WTC11 (cell line): ENCODE results near the gene WDR7. TPM values are rescaled to one million over a fixed set of nuclear protein-coding genes. Genes with fewer than 3 reads are reported as not detected.

Experiments
- ATAC-seq: fragments of 200-7000 bp; cut with Tn5 transposase; 2 replicates; pipeline ENCODE4 v1.10.0; 2021; ENCODE audit warnings: mild to moderate bottlenecking, moderate library complexity
- CTCF ChIA-PET: fragments of 300-600 bp; sonication (Branson Sonifier 250); formaldehyde crosslinking; loops from one replicate; lab custom pipeline; 2021; ENCODE audit warnings: antibody characterized with exemption; lab: Charles Lee
- POLR2A ChIA-PET: fragments of 350-600 bp; sonication (Branson Sonifier 250); formaldehyde crosslinking; loops from one replicate; lab custom pipeline; 2021; ENCODE audit warnings: antibody characterized with exemption; lab: Charles Lee
- DNase-seq: peaks from one replicate; pipeline ENCODE4 v3.0.0; 2021; ENCODE audit warnings: low spot score
- H3K27ac Mint-ChIP-seq: 2 replicates; pipeline ENCODE4 v1.8.0; 2021; ENCODE audit warnings: mixed read lengths
- H3K27me3 Mint-ChIP-seq: 2 replicates; pipeline ENCODE4 v1.8.0; 2021; ENCODE audit warnings: low read depth, mild to moderate bottlenecking, moderate library complexity, mixed read lengths
- H3K36me3 Mint-ChIP-seq: 2 replicates; pipeline ENCODE4 v1.8.0; 2021; ENCODE audit warnings: mixed read lengths
- H3K4me1 Mint-ChIP-seq: 2 replicates; pipeline ENCODE4 v1.8.0; 2022; ENCODE audit warnings: mixed read lengths
- H3K4me3 Mint-ChIP-seq: 2 replicates; pipeline ENCODE4 v1.8.0; 2021; ENCODE audit warnings: mild to moderate bottlenecking, moderate library complexity, mixed read lengths
- H3K9me3 Mint-ChIP-seq: 2 replicates; pipeline ENCODE4 v1.8.0; 2021; ENCODE audit warnings: mixed read lengths
- EMX1 ChIP-seq: fragments of 250-450 bp; sonication (Bioruptor Pico); IDR thresholded peaks from 2 replicates; pipeline ENCODE4 v1.8.0; 2021; ENCODE audit warnings: mild to moderate bottlenecking
- ETV6 ChIP-seq: sonication (generic); formaldehyde crosslinking; IDR thresholded peaks from 2 replicates; pipeline ENCODE4 v1.8.1; 2022; ENCODE audit warnings: mild to moderate bottlenecking, missing genetic modification reagents
- FOXJ3 ChIP-seq: sonication (generic); formaldehyde crosslinking; IDR thresholded peaks from 2 replicates; pipeline ENCODE4 v1.9.0; 2021; ENCODE audit warnings: missing genetic modification reagents, mild to moderate bottlenecking, borderline replicate concordance
- KAT7 ChIP-seq: sonication (generic); formaldehyde crosslinking; IDR thresholded peaks from 2 replicates; pipeline ENCODE4 v1.8.1; 2023; ENCODE audit warnings: missing genetic modification reagents, mild to moderate bottlenecking, borderline replicate concordance
- MXD4 ChIP-seq: fragments of 250-450 bp; sonication (Bioruptor Pico); IDR thresholded peaks from 2 replicates; pipeline ENCODE4 v1.8.0; 2021; ENCODE audit warnings: mild to moderate bottlenecking, moderate library complexity, borderline replicate concordance
- NR3C1 ChIP-seq: sonication (generic); formaldehyde crosslinking; conservative IDR thresholded peaks from 2 replicates; pipeline ENCODE4 v1.8.1; 2023; ENCODE audit warnings: low read depth, mild to moderate bottlenecking, missing genetic modification reagents
- TCF7 ChIP-seq: sonication (generic); formaldehyde crosslinking; IDR thresholded peaks from 2 replicates; pipeline ENCODE4 v1.8.0; 2022; ENCODE audit warnings: mild to moderate bottlenecking, low read depth, missing genetic modification reagents, moderate library complexity
- ZNF138 ChIP-seq: sonication (generic); formaldehyde crosslinking; conservative IDR thresholded peaks from 2 replicates; pipeline ENCODE4 v1.8.1; 2022; ENCODE audit warnings: mild to moderate bottlenecking, moderate library complexity, missing genetic modification reagents
- ZNF232 ChIP-seq: sonication (generic); formaldehyde crosslinking; IDR thresholded peaks from 2 replicates; pipeline ENCODE4 v1.8.0; 2022; ENCODE audit warnings: mild to moderate bottlenecking, missing genetic modification reagents
- ZNF281 ChIP-seq: sonication (generic); formaldehyde crosslinking; IDR thresholded peaks from 2 replicates; pipeline ENCODE4 v1.8.0; 2023; ENCODE audit warnings: mild to moderate bottlenecking, missing genetic modification reagents
- ZNF317 ChIP-seq: sonication (generic); formaldehyde crosslinking; IDR thresholded peaks from 2 replicates; pipeline ENCODE4 v1.8.1; 2023; ENCODE audit warnings: low read depth, mild to moderate bottlenecking, moderate library complexity, missing genetic modification reagents, borderline replicate concordance
- ZNF425 ChIP-seq: fragments of 250-450 bp; sonication (Bioruptor Pico); conservative IDR thresholded peaks from 2 replicates; pipeline ENCODE4 v1.9.0; 2021; ENCODE audit warnings: mild to moderate bottlenecking
- total RNA-seq: library from RNA; stranded (reverse); gene quantifications from 3 replicates; pipeline ENCODE4 v1.2.3, GENCODE V29; 2021
- TF ChIP-seq, protein P1 (sequence below): fragments of 250-450 bp; sonication (Bioruptor Pico); IDR thresholded peaks from 2 replicates; pipeline ENCODE4 v1.9.0; 2021; ENCODE audit warnings: moderate library complexity, mild to moderate bottlenecking, inconsistent platforms, borderline replicate concordance
- TF ChIP-seq, protein P2 (sequence below): sonication (generic); formaldehyde crosslinking; IDR thresholded peaks from 2 replicates; pipeline ENCODE4 v1.8.1; 2023; ENCODE audit warnings: mild to moderate bottlenecking, moderate library complexity, missing genetic modification reagents
- TF ChIP-seq, protein P3 (sequence below): sonication (generic); formaldehyde crosslinking; IDR thresholded peaks from 2 replicates; pipeline ENCODE4 v1.8.1; 2023; ENCODE audit warnings: mild to moderate bottlenecking, missing genetic modification reagents, borderline replicate concordance

WDR7 gene
- total RNA-seq, 1 experiment from 2014 or later, result 12.2 TPM

GRCh38 chr18:56947236-56947635, 296.1 kb downstream of the WDR7 start:
- no peaks in the 10 kb centered on the region for H3K27me3 Mint-ChIP-seq
- POLR2A ChIA-PET, result no interaction called here
- H3K4me1 Mint-ChIP-seq, result peaks cover 2% of the 10 kb centered on the region; the same call in 1 of the 2 replicates
- ATAC-seq, result no peak
- CTCF ChIA-PET, result no interaction called here
- no peak for DNase-seq
- H3K36me3 Mint-ChIP-seq, result no peaks in the 10 kb centered on the region
- TF ChIP-seq, protein P1, sequence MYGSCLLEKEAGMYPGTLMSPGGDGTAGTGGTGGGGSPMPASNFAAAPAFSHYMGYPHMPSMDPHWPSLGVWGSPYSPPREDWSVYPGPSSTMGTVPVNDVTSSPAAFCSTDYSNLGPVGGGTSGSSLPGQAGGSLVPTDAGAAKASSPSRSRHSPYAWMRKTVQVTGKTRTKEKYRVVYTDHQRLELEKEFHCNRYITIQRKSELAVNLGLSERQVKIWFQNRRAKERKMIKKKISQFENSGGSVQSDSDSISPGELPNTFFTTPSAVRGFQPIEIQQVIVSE, result no peak
- TF ChIP-seq, protein P2, sequence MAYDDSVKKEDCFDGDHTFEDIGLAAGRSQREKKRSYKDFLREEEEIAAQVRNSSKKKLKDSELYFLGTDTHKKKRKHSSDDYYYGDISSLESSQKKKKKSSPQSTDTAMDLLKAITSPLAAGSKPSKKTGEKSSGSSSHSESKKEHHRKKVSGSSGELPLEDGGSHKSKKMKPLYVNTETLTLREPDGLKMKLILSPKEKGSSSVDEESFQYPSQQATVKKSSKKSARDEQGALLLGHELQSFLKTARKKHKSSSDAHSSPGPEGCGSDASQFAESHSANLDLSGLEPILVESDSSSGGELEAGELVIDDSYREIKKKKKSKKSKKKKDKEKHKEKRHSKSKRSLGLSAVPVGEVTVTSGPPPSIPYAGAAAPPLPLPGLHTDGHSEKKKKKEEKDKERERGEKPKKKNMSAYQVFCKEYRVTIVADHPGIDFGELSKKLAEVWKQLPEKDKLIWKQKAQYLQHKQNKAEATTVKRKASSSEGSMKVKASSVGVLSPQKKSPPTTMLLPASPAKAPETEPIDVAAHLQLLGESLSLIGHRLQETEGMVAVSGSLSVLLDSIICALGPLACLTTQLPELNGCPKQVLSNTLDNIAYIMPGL (CRISPR knock-in tag), result no peak
- TF ChIP-seq ZNF317 (CRISPR knock-in tag) (no peak), TCF7 (CRISPR knock-in tag) (no peak), EMX1 (CRISPR knock-in tag) (no peak), FOXJ3 (CRISPR knock-in tag) (no peak), ETV6 (CRISPR knock-in tag) (no peak), ZNF232 (no peak), MXD4 (CRISPR knock-in tag) (no peak), KAT7 (CRISPR knock-in tag) (no peak), ZNF281 (CRISPR knock-in tag) (no peak), ZNF138 (CRISPR knock-in tag) (no peak), NR3C1 (no peak), ZNF425 (CRISPR knock-in tag) (no peak)
- TF ChIP-seq, protein P3, sequence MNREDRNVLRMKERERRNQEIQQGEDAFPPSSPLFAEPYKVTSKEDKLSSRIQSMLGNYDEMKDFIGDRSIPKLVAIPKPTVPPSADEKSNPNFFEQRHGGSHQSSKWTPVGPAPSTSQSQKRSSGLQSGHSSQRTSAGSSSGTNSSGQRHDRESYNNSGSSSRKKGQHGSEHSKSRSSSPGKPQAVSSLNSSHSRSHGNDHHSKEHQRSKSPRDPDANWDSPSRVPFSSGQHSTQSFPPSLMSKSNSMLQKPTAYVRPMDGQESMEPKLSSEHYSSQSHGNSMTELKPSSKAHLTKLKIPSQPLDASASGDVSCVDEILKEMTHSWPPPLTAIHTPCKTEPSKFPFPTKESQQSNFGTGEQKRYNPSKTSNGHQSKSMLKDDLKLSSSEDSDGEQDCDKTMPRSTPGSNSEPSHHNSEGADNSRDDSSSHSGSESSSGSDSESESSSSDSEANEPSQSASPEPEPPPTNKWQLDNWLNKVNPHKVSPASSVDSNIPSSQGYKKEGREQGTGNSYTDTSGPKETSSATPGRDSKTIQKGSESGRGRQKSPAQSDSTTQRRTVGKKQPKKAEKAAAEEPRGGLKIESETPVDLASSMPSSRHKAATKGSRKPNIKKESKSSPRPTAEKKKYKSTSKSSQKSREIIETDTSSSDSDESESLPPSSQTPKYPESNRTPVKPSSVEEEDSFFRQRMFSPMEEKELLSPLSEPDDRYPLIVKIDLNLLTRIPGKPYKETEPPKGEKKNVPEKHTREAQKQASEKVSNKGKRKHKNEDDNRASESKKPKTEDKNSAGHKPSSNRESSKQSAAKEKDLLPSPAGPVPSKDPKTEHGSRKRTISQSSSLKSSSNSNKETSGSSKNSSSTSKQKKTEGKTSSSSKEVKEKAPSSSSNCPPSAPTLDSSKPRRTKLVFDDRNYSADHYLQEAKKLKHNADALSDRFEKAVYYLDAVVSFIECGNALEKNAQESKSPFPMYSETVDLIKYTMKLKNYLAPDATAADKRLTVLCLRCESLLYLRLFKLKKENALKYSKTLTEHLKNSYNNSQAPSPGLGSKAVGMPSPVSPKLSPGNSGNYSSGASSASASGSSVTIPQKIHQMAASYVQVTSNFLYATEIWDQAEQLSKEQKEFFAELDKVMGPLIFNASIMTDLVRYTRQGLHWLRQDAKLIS (CRISPR knock-in tag), result no peak
- no peak overlapping the region for H3K4me3 Mint-ChIP-seq
- no peaks in the 10 kb centered on the region for H3K9me3 Mint-ChIP-seq
- H3K27ac Mint-ChIP-seq, result no peak overlapping the region
